Right atrium auricular region (tissue), 2 donors: ENCODE data around the gene CATSPERE. TPM values are rescaled to one million over a fixed set of nuclear protein-coding genes. Genes with fewer than 3 reads are reported as not detected.

ENCODE experiments used
- DNase-seq: peaks from one replicate; pipeline ENCODE4 v3.0.0-alpha.2; 2019; ENCODE audit warnings: low spot score
- H3K27ac ChIP-seq, 2 donors: fragments of 200-600 bp; sonication (generic); 1 replicate in 1 of 2; 2 replicates in 1 of 2; pipeline ENCODE4 v1.5.1; 2016 to 2019
- H3K27me3 ChIP-seq, 2 donors: fragments of 200-600 bp; sonication (generic); one replicate each; pipeline versions ENCODE4 v1.5.1 to v1.6.0; 2017 to 2019
- H3K36me3 ChIP-seq: fragments of 200-600 bp; sonication (generic); one replicate; pipeline ENCODE4 v1.5.1; 2016
- H3K4me1 ChIP-seq, 2 donors: fragments of 200-600 bp; sonication (generic); one replicate each; pipeline versions ENCODE4 v1.5.1 to v1.6.0; 2017 to 2019
- H3K4me3 ChIP-seq, 2 donors: fragments of 200-600 bp; sonication (generic); 1 replicate in 1 of 2; 2 replicates in 1 of 2; pipeline ENCODE4 v1.5.1; 2017 to 2019; ENCODE audit warnings: mild to moderate bottlenecking in 1 of 2, moderate library complexity in 1 of 2
- H3K9me3 ChIP-seq, 2 donors: fragments of 200-600 bp; sonication (generic); one replicate each; pipeline ENCODE4 v1.5.1; 2019
- total RNA-seq, 2 donors: library from RNA; depleted of rRNA; stranded (reverse); fragments of >200 nt; gene quantifications; one replicate each; pipeline ENCODE4 v1.1.0, GENCODE V29; 2016
- TF ChIP-seq, protein P1 (sequence below), 2 donors: fragments of 200-600 bp; sonication (generic); IDR thresholded peaks; one replicate each; pipeline ENCODE4 v1.5.1; 2019; ENCODE audit warnings: antibody characterized with exemption in 2 of 2

The CATSPERE gene
- total RNA-seq, 2 donors from 2014 or later = 0.20 to 0.63 TPM

- H3K27me3 ChIP-seq = no peaks in the 10 kb centered on the region
- no peaks in the 10 kb centered on the region for H3K36me3 ChIP-seq
- peak; percentile 99 for DNase-seq
- peak within 1 kb of the TSS; percentile 92 to 98 for H3K27ac ChIP-seq
- TF ChIP-seq, protein P1, sequence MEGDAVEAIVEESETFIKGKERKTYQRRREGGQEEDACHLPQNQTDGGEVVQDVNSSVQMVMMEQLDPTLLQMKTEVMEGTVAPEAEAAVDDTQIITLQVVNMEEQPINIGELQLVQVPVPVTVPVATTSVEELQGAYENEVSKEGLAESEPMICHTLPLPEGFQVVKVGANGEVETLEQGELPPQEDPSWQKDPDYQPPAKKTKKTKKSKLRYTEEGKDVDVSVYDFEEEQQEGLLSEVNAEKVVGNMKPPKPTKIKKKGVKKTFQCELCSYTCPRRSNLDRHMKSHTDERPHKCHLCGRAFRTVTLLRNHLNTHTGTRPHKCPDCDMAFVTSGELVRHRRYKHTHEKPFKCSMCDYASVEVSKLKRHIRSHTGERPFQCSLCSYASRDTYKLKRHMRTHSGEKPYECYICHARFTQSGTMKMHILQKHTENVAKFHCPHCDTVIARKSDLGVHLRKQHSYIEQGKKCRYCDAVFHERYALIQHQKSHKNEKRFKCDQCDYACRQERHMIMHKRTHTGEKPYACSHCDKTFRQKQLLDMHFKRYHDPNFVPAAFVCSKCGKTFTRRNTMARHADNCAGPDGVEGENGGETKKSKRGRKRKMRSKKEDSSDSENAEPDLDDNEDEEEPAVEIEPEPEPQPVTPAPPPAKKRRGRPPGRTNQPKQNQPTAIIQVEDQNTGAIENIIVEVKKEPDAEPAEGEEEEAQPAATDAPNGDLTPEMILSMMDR (IDR thresholded peaks at IDR 0.05) = peak; percentile 36 to 72
- no peaks in the 10 kb centered on the region for H3K9me3 ChIP-seq
- peak within 1 kb of the TSS; percentile 80 to 85 for H3K4me3 ChIP-seq
- H3K4me1 ChIP-seq = peaks cover 0 to 45% of the 10 kb centered on the region in 2 donors
Measured at GRCh38 chr1:244652623-244653438, 191.8 kb downstream of the CATSPERE start, which contains the start of gene DESI2. TSS of gene DESI2 (plus strand) at chr1:244653126. CDS start at chr1:244653314, 188 bp downstream.

- DNase-seq = no peak
- TF ChIP-seq, protein P1 (IDR thresholded peaks at IDR 0.05) = no peak
Measured at GRCh38 chr1:244653439-244654107, 192.5 kb downstream of the CATSPERE start.

GRCh38 chr1:244654108-244655038 lies 193.3 kb downstream of the CATSPERE start:
- peak overlapping the region; percentile 92 to 98 for H3K27ac ChIP-seq
- no peaks in the 10 kb centered on the region for H3K36me3 ChIP-seq
- no peaks in the 10 kb centered on the region for H3K9me3 ChIP-seq
- no peak for DNase-seq
- peaks cover 0 to 55% of the 10 kb centered on the region in 2 donors for H3K4me1 ChIP-seq
- TF ChIP-seq, protein P1 (IDR thresholded peaks at IDR 0.05) = no peak
- H3K4me3 ChIP-seq = peak overlapping the region; percentile 80 to 85
- H3K27me3 ChIP-seq = no peaks in the 10 kb centered on the region

More at GRCh38 chr1:244653439-244654107, 192.5 kb downstream of the CATSPERE start:
- Histone ChIP-seq H3K4me3 (peak overlapping the region; percentile 80 to 85), H3K36me3 (no peaks in the 10 kb centered on the region), H3K27me3 (no peaks in the 10 kb centered on the region), H3K4me1 (peaks cover 0 to 53% of the 10 kb centered on the region in 2 donors), H3K27ac (peak overlapping the region; percentile 92 to 98), H3K9me3 (no peaks in the 10 kb centered on the region)

GRCh38 chr1:244655186-244655585 lies 194.1 kb downstream of the CATSPERE start:
- no peak overlapping the region for H3K27ac ChIP-seq
- H3K36me3 ChIP-seq = no peaks in the 10 kb centered on the region
- no peak for DNase-seq
- TF ChIP-seq, protein P1 (IDR thresholded peaks at IDR 0.05) = no peak
- peaks cover 0 to 57% of the 10 kb centered on the region in 2 donors for H3K4me1 ChIP-seq
- no peaks in the 10 kb centered on the region for H3K9me3 ChIP-seq
- H3K27me3 ChIP-seq = no peaks in the 10 kb centered on the region
- H3K4me3 ChIP-seq = no peak overlapping the region

- Histone ChIP-seq H3K4me1 (peaks cover 0 to 51% of the 10 kb centered on the region in 2 donors), H3K4me3 (no peak overlapping the region), H3K27me3 (no peaks in the 10 kb centered on the region), H3K9me3 (no peaks in the 10 kb centered on the region), H3K27ac (peak overlapping the region in 1 of 2 donors; percentile 39), H3K36me3 (no peaks in the 10 kb centered on the region)
- TF ChIP-seq, protein P1 (IDR thresholded peaks at IDR 0.05) = no peak
- no peak for DNase-seq
Measured at GRCh38 chr1:244657421-244657820, 196.3 kb downstream of the CATSPERE start.
